PC-3 (cell line): ENCODE results near the gene EIF4EBP2. TPM values are rescaled to one million over a fixed set of nuclear protein-coding genes. Genes with fewer than 3 reads are reported as not detected.

Source experiments
- ATAC-seq: fragments of 200-7000 bp; cut with Tn5 transposase; 2 replicates; pipeline ENCODE4 v1.9.1; 2020; ENCODE audit warnings: mild to moderate bottlenecking, moderate library complexity
- BruUV-seq: library from RNA; stranded (reverse); fragments of 400-500 nt; replicated peaks from 2 replicates; lab custom pipeline; 2021; lab: Mats Ljungman, UMichigan
- CTCF ChIA-PET: fragments of 300-600 bp; sonication (Branson Sonifier 250); formaldehyde crosslinking; loops from one replicate; lab custom pipeline; 2022; ENCODE audit warnings: antibody characterized with exemption; lab: Charles Lee
- POLR2A ChIA-PET: fragments of 300-600 bp; sonication (Branson Sonifier 250); formaldehyde crosslinking; loops from one replicate; lab custom pipeline; 2022; ENCODE audit warnings: antibody characterized with exemption; ENCODE audit not compliant: unreplicated experiment; lab: Charles Lee
- DNase-seq: peaks from one replicate; pipeline ENCODE4 v3.0.0-alpha.2; 2015
- H2AFZ ChIP-seq: fragments of 300-600 bp; sonication (generic); 2 replicates; pipeline ENCODE4 v1.6.0; 2016; ENCODE audit warnings: antibody characterized with exemption, low read length
- H3F3A ChIP-seq: fragments of 300-600 bp; sonication (generic); one replicate; pipeline ENCODE4 v1.6.0; 2017; ENCODE audit warnings: antibody characterized with exemption, low read length, control low read depth, mild to moderate bottlenecking; ENCODE audit not compliant: unreplicated experiment
- H3K27ac ChIP-seq: fragments of 300-600 bp; sonication (generic); 2 replicates; pipeline ENCODE4 v1.5.1; 2016; ENCODE audit warnings: mild to moderate bottlenecking, low read length
- H3K27me3 ChIP-seq: fragments of 300-600 bp; sonication (generic); 2 replicates; pipeline ENCODE4 v1.6.1; 2016; ENCODE audit warnings: low read length, mixed read lengths
- H3K36me3 ChIP-seq: fragments of 300-600 bp; sonication (generic); 2 replicates; pipeline ENCODE4 v1.6.1; 2016; ENCODE audit warnings: low read depth, mixed run types, low read length, mixed read lengths
- H3K4me1 ChIP-seq: fragments of 300-600 bp; sonication (generic); 2 replicates; pipeline ENCODE4 v1.5.1; 2016; ENCODE audit warnings: low read length; ENCODE audit not compliant: insufficient read depth
- H3K4me2 ChIP-seq: fragments of 300-600 bp; sonication (generic); 2 replicates; pipeline ENCODE4 v1.6.0; 2016; ENCODE audit warnings: low read length
- H3K4me3 ChIP-seq: fragments of 300-600 bp; sonication (generic); 2 replicates; pipeline ENCODE4 v1.5.1; 2016; ENCODE audit warnings: mild to moderate bottlenecking, low read length, mixed read lengths
- H3K79me2 ChIP-seq: fragments of 300-600 bp; sonication (generic); 2 replicates; pipeline ENCODE4 v1.6.1; 2017; ENCODE audit warnings: low read length, mixed read lengths
- H3K9ac ChIP-seq: fragments of 300-600 bp; sonication (generic); 2 replicates; pipeline ENCODE4 v1.6.0; 2016; ENCODE audit warnings: mild to moderate bottlenecking, low read length
- H3K9me2 ChIP-seq: fragments of 300-600 bp; sonication (generic); replicated peaks from 2 replicates; pipeline ENCODE4 v1.6.1; 2016; ENCODE audit warnings: mixed run types, low read length, mixed read lengths
- H3K9me3 ChIP-seq: fragments of 300-600 bp; sonication (generic); 2 replicates; pipeline ENCODE4 v1.6.1; 2016; ENCODE audit warnings: low read length, mixed read lengths
- H4K20me1 ChIP-seq: fragments of 300-600 bp; sonication (generic); 2 replicates; pipeline ENCODE4 v1.6.1; 2016; ENCODE audit warnings: low read length, mixed read lengths
- EZH2 ChIP-seq: fragments of 300-600 bp; sonication (generic); IDR thresholded peaks from one replicate; pipeline ENCODE4 v1.6.1; 2017; ENCODE audit warnings: antibody characterized with exemption, mild to moderate bottlenecking, low read length; ENCODE audit not compliant: unreplicated experiment
- EZH2phosphoT487 ChIP-seq: fragments of 300-600 bp; sonication (generic); IDR thresholded peaks from 2 replicates; pipeline ENCODE4 v1.6.1; 2018; ENCODE audit warnings: mild to moderate bottlenecking, antibody characterized with exemption, low read length, borderline replicate concordance
- intact Hi-C: fragments of 100-400 bp; cut with micrococcal nuclease; formaldehyde crosslinking; loops from 2 replicates; pipeline ENCODE4 v1.9.0; 2023
- total RNA-seq: library from RNA; depleted of rRNA; stranded (reverse); fragments of >200 nt; gene quantifications from 2 replicates; pipeline ENCODE4 v1.2.3, GENCODE V29; 2014
- TF ChIP-seq, protein P1 (sequence below): fragments of 300-600 bp; sonication (generic); conservative IDR thresholded peaks from 2 replicates; pipeline ENCODE4 v1.5.1; 2017; ENCODE audit warnings: antibody characterized with exemption, low read depth, mild to moderate bottlenecking, low read length

Gene EIF4EBP2
- total RNA-seq, 1 experiment from 2014 or later = 29.2 TPM

DNA sequence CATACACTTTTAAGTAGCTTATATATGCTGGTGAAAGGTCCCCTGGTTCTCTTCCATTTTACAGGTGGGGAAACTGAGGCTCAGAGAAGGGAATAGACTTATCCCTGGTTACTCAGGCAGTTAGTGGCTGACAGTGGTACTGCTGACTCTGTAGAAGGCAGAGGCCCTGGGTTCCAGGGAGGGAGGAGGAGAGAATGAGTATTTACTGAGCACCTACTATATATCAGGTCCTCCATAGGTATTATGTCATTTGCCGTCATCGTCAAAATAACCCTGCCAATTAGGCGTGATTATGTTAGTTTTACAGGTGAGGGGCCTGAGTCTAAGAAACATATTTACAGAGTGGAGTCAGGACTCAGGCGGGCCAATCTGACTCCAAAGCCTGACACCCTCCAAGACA is 61.3 kb downstream of the EIF4EBP2 start:
- H3F3A ChIP-seq = no peaks in the 10 kb centered on the region
- no peaks in the 10 kb centered on the region for H3K9me3 ChIP-seq
- CTCF ChIA-PET = no interaction called here
- DNase-seq (no peak), ATAC-seq (no peak)
- H3K27me3 ChIP-seq = peaks cover 19% of the 10 kb centered on the region
- no peak overlapping the region for H3K4me2 ChIP-seq
- no peak overlapping the region for H3K4me3 ChIP-seq
- BruUV-seq = no TSS peak
- H3K27ac ChIP-seq = no peak overlapping the region
- H3K4me1 ChIP-seq = peaks cover 19% of the 10 kb centered on the region
- H4K20me1 ChIP-seq = no peaks in the 10 kb centered on the region
- no peaks in the 10 kb centered on the region for H3K36me3 ChIP-seq
- intact Hi-C loops = no loop called here
- TF ChIP-seq EZH2 = no peak
- TF ChIP-seq, protein P1, sequence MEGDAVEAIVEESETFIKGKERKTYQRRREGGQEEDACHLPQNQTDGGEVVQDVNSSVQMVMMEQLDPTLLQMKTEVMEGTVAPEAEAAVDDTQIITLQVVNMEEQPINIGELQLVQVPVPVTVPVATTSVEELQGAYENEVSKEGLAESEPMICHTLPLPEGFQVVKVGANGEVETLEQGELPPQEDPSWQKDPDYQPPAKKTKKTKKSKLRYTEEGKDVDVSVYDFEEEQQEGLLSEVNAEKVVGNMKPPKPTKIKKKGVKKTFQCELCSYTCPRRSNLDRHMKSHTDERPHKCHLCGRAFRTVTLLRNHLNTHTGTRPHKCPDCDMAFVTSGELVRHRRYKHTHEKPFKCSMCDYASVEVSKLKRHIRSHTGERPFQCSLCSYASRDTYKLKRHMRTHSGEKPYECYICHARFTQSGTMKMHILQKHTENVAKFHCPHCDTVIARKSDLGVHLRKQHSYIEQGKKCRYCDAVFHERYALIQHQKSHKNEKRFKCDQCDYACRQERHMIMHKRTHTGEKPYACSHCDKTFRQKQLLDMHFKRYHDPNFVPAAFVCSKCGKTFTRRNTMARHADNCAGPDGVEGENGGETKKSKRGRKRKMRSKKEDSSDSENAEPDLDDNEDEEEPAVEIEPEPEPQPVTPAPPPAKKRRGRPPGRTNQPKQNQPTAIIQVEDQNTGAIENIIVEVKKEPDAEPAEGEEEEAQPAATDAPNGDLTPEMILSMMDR = no peak
- TF ChIP-seq EZH2phosphoT487 = no peak
- H3K9me2 ChIP-seq = no peaks in the 10 kb centered on the region
- H2AFZ ChIP-seq = no peak overlapping the region
- H3K9ac ChIP-seq = no peak overlapping the region
- no peaks in the 10 kb centered on the region for H3K79me2 ChIP-seq
- POLR2A ChIA-PET = no interaction called here

DNA sequence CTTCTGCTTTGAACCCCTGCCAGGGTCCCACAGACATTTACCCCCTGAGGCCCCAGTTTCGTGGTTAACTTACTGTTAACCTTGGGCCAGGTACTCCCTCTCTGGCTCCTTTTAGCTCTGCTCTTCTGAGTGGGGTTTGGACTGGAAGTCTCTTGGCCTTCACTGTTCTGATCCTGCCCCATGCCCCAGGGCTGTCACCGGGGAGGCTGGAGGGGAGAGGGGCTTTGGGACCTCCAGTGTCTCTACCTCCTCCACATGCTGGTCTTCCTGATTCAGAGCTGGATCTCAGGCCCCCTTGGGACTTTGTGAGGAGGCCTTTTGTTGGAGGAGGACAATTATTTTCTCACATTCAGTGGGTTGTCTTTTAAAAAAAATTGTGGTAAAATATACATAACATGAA is 61.9 kb downstream of the EIF4EBP2 start:
- DNase-seq (no peak), ATAC-seq (no peak)
- H3K9me3 ChIP-seq = no peaks in the 10 kb centered on the region
- H3K4me3 ChIP-seq = no peak overlapping the region
- H4K20me1 ChIP-seq = no peaks in the 10 kb centered on the region
- no peak overlapping the region for H2AFZ ChIP-seq
- POLR2A ChIA-PET = no interaction called here
- no peak overlapping the region for H3K4me2 ChIP-seq
- no peak overlapping the region for H3K27ac ChIP-seq
- H3K9me2 ChIP-seq = no peaks in the 10 kb centered on the region
- no peaks in the 10 kb centered on the region for H3K79me2 ChIP-seq
- no peaks in the 10 kb centered on the region for H3K36me3 ChIP-seq
- H3K9ac ChIP-seq = no peak overlapping the region
- no TSS peak for BruUV-seq
- CTCF ChIA-PET = no interaction called here
- intact Hi-C loops = no loop called here
- no peak for TF ChIP-seq EZH2
- TF ChIP-seq, protein P1 = no peak
- no peak for TF ChIP-seq EZH2phosphoT487
- no peaks in the 10 kb centered on the region for H3F3A ChIP-seq
- H3K27me3 ChIP-seq = peaks cover 19% of the 10 kb centered on the region
- H3K4me1 ChIP-seq = peaks cover 19% of the 10 kb centered on the region

- DNase-seq (no peak), ATAC-seq (no peak)
- CTCF ChIA-PET = no interaction called here
- POLR2A ChIA-PET = no interaction called here
- no peak overlapping the region for H3K4me2 ChIP-seq
- no peaks in the 10 kb centered on the region for H4K20me1 ChIP-seq
- H3K36me3 ChIP-seq = no peaks in the 10 kb centered on the region
- H2AFZ ChIP-seq = no peak overlapping the region
- H3F3A ChIP-seq = no peaks in the 10 kb centered on the region
- H3K9ac ChIP-seq = no peak overlapping the region
- H3K4me1 ChIP-seq = peaks cover 14% of the 10 kb centered on the region
- H3K4me3 ChIP-seq = no peak overlapping the region
- H3K27ac ChIP-seq = no peak overlapping the region
- intact Hi-C loops = no loop called here
- no peaks in the 10 kb centered on the region for H3K9me3 ChIP-seq
- TF ChIP-seq, protein P1 = no peak
- no peak for TF ChIP-seq EZH2
- no peak for TF ChIP-seq EZH2phosphoT487
- no peaks in the 10 kb centered on the region for H3K9me2 ChIP-seq
- no TSS peak for BruUV-seq
- H3K79me2 ChIP-seq = no peaks in the 10 kb centered on the region
- H3K27me3 ChIP-seq = peaks cover 19% of the 10 kb centered on the region
Measured at GRCh38 chr10:70466951-70467350, 63.0 kb downstream of the EIF4EBP2 start.
